H1 (cell line): Measurements from ENCODE around the gene FAM76B.

Experiments
- BACH1 ChIP-seq: IDR thresholded peaks from 2 replicates; pipeline ENCODE4 v1.6.1; 2012; ENCODE audit warnings: low read length, improper control_type of control experiment
- CEBPB ChIP-seq: IDR thresholded peaks from 2 replicates; pipeline ENCODE4 v1.6.1; 2012; ENCODE audit warnings: low read depth, low read length
- CTCF ChIP-seq, 3 experiments: IDR thresholded peaks; 1 replicate in 2 of 3; 2 replicates in 1 of 3; pipeline versions ENCODE4 v1.5.1 to v1.6.1; 2011; ENCODE audit warnings: low read length in 3 of 3, mild to moderate bottlenecking in 3 of 3, inconsistent platforms in 2 of 3, low read depth in 1 of 3, moderate library complexity in 1 of 3; ENCODE audit not compliant: insufficient read depth in 1 of 3; ENCODE audit errors: control extremely low read depth in 1 of 3
- JUN ChIP-seq: IDR thresholded peaks from 2 replicates; pipeline ENCODE4 v1.6.1; 2011; ENCODE audit warnings: low read depth, mild to moderate bottlenecking, improper control_type of control experiment, low read length
- KDM1A ChIP-seq: fragments of 200-600, 300-600 bp; sonication (generic); IDR thresholded peaks from 2 replicates; pipeline ENCODE4 v1.7.1; 2016; ENCODE audit warnings: mild to moderate bottlenecking, low read length, borderline replicate concordance
- PHF8 ChIP-seq: fragments of 200-600 bp; sonication (generic); conservative IDR thresholded peaks from 2 replicates; pipeline ENCODE4 v1.7.1; 2012; ENCODE audit warnings: low read depth, mild to moderate bottlenecking, inconsistent platforms, low read length, moderate library complexity
- POLR2AphosphoS5 ChIP-seq: IDR thresholded peaks from 2 replicates; pipeline ENCODE4 v1.6.1; 2011; ENCODE audit warnings: low read depth, low read length

- no peak for TF ChIP-seq JUN
- TF ChIP-seq BACH1: no peak
- peak; percentile 77 for TF ChIP-seq POLR2AphosphoS5
- no peak; a peak in 1 of 4 replicates for TF ChIP-seq CTCF (IDR thresholded peaks at IDR 0.05; ENCODE audit: control extremely low read depth in 1 of 3, insufficient read depth in 1 of 3, low read depth in 1 of 3, low read length in 3 of 3)
- TF ChIP-seq CEBPB: no peak
- no peak; the same call in 1 of the 2 replicates for TF ChIP-seq KDM1A
- peak; percentile 86 for TF ChIP-seq PHF8
Observed at GRCh38 chr11:95790123-95790932, 746 bp upstream of the FAM76B start, which contains the start of gene CEP57.
